HG03520 (cell line): ENCODE measurements around the gene MYH7B.

Experiments used
- ATAC-seq: cut with Tn5 transposase; IDR thresholded peaks from one replicate; pipeline ENCODE4 v1.9.1; 2021; ENCODE audit warnings: mild to moderate bottlenecking, moderate library complexity; ENCODE audit not compliant: unreplicated experiment

The MYH7B gene

GRCh38 chr20:34990231-34990630, 34.6 kb downstream of the MYH7B start:
- no peak for ATAC-seq

- ATAC-seq = no peak
Measured at GRCh38 chr20:34990661-34991214, 35.1 kb downstream of the MYH7B start.

GRCh38 chr20:34992751-34993417, 37.2 kb downstream of the MYH7B start:
- no peak for ATAC-seq

GRCh38 chr20:34993941-34994508, 38.4 kb downstream of the MYH7B start:
- no peak for ATAC-seq

GRCh38 chr20:34994509-34995131, 39.0 kb downstream of the MYH7B start:
- ATAC-seq = no peak

- ATAC-seq = no peak
Measured at GRCh38 chr20:34995192-34995591, 39.5 kb downstream of the MYH7B start.

GRCh38 chr20:34995696-34996095, 40.0 kb downstream of the MYH7B start:
- ATAC-seq = no peak

GRCh38 chr20:34996243-34997028, 40.8 kb downstream of the MYH7B start:
- ATAC-seq = no peak

GRCh38 chr20:34997131-34997561, 41.5 kb downstream of the MYH7B start:
- ATAC-seq = no peak

GRCh38 chr20:34997774-34998173, 42.1 kb downstream of the MYH7B start:
- no peak for ATAC-seq

- ATAC-seq = no peak
Measured at GRCh38 chr20:34998331-34998950, 42.8 kb downstream of the MYH7B start.

- ATAC-seq = no peak
Measured at GRCh38 chr20:34999021-34999451, 43.4 kb downstream of the MYH7B start.

GRCh38 chr20:34999782-35000181, 44.1 kb downstream of the MYH7B start:
- no peak for ATAC-seq

- no peak for ATAC-seq
Measured at GRCh38 chr20:35000311-35000921, 44.7 kb downstream of the MYH7B start.

- no peak for ATAC-seq
Measured at GRCh38 chr20:35000922-35001595, 45.4 kb downstream of the MYH7B start.

GRCh38 chr20:35001596-35002362, 46.1 kb downstream of the MYH7B start:
- ATAC-seq = no peak

- ATAC-seq = no peak
Measured at GRCh38 chr20:35002426-35003210, 47.0 kb downstream of the MYH7B start.
